A673 (cell line): Measurements from ENCODE around the gene GRIN2A. TPM values are rescaled to one million over a fixed set of nuclear protein-coding genes. Genes with fewer than 3 reads are reported as not detected.

Experiments
- BruUV-seq: library from RNA; stranded (reverse); fragments of 400-500 nt; replicated peaks from 2 replicates; lab custom pipeline; 2021; lab: Mats Ljungman, UMichigan
- CTCF ChIA-PET: fragments of 300-600 bp; sonication (Branson Sonifier 250); formaldehyde crosslinking; loops from one replicate; lab custom pipeline; 2022; ENCODE audit warnings: antibody characterized with exemption; lab: Charles Lee
- POLR2A ChIA-PET: fragments of 300-600 bp; sonication (Branson Sonifier 250); formaldehyde crosslinking; loops from one replicate; lab custom pipeline; 2022; ENCODE audit warnings: antibody characterized with exemption; ENCODE audit not compliant: low non-redundant PET; lab: Charles Lee
- DNase-seq: peaks from one replicate; pipeline ENCODE4 v3.0.0-alpha.2; 2015; ENCODE audit warnings: low spot score
- H3K27ac ChIP-seq: fragments of 200-600 bp; sonication (generic); 2 replicates; pipeline ENCODE4 v1.5.1; 2016; ENCODE audit warnings: mixed run types, low read depth, mild to moderate bottlenecking, mixed read lengths, antibody characterized with exemption, low read length; ENCODE audit not compliant: poor library complexity, severe bottlenecking
- H3K27me3 ChIP-seq: fragments of 200-600 bp; sonication (generic); replicated peaks from 2 replicates; pipeline ENCODE4 v1.6.1; 2017; ENCODE audit warnings: mixed run types, low read depth, mild to moderate bottlenecking, mixed read lengths, antibody characterized with exemption, low read length; ENCODE audit not compliant: insufficient read depth, poor library complexity
- H3K36me3 ChIP-seq: fragments of 200-600 bp; sonication (generic); 2 replicates; pipeline ENCODE4 v1.6.1; 2016; ENCODE audit warnings: mixed run types, mild to moderate bottlenecking, mixed read lengths, antibody characterized with exemption, low read length; ENCODE audit not compliant: insufficient read depth, poor library complexity, severe bottlenecking
- H3K4me1 ChIP-seq: fragments of 200-600 bp; sonication (generic); 2 replicates; pipeline ENCODE4 v1.6.1; 2017; ENCODE audit warnings: mixed run types, mild to moderate bottlenecking, mixed read lengths, antibody characterized with exemption, low read length; ENCODE audit not compliant: insufficient read depth, poor library complexity, severe bottlenecking
- H3K4me3 ChIP-seq: fragments of 200-600 bp; sonication (generic); 2 replicates; pipeline ENCODE4 v1.5.1; 2016; ENCODE audit warnings: low read depth, mixed run types, mild to moderate bottlenecking, mixed read lengths, low read length; ENCODE audit not compliant: poor library complexity, severe bottlenecking
- H3K9me3 ChIP-seq: fragments of 200-600 bp; sonication (generic); 2 replicates; pipeline ENCODE4 v1.6.1; 2016; ENCODE audit warnings: mixed run types, low read depth, mild to moderate bottlenecking, mixed read lengths, antibody characterized with exemption, low read length; ENCODE audit not compliant: poor library complexity, severe bottlenecking
- EZH2 ChIP-seq: fragments of 200-600 bp; sonication (generic); IDR thresholded peaks from 2 replicates; pipeline ENCODE4 v1.6.1; 2017; ENCODE audit warnings: borderline replicate concordance, low read depth, mild to moderate bottlenecking, mixed read lengths, antibody characterized with exemption, low read length; ENCODE audit not compliant: poor library complexity, severe bottlenecking
- intact Hi-C: fragments of 100-400 bp; cut with micrococcal nuclease; formaldehyde crosslinking; loops from one replicate; pipeline ENCODE4 v1.10.0; 2022; ENCODE audit not compliant: unreplicated experiment
- total RNA-seq: library from RNA; stranded (reverse); gene quantifications from 2 replicates; pipeline ENCODE4 v1.2.3, GENCODE V29; 2021
- TF ChIP-seq, protein P1 (sequence below): fragments of 300-800, 200-600 bp; sonication (generic); conservative IDR thresholded peaks from 2 replicates; pipeline ENCODE4 v1.5.1; 2017; ENCODE audit warnings: low read depth, mild to moderate bottlenecking, antibody characterized with exemption, low read length, moderate library complexity, mixed read lengths

Gene GRIN2A
- total RNA-seq, 1 experiment from 2014 or later = 1.2 TPM

DNA sequence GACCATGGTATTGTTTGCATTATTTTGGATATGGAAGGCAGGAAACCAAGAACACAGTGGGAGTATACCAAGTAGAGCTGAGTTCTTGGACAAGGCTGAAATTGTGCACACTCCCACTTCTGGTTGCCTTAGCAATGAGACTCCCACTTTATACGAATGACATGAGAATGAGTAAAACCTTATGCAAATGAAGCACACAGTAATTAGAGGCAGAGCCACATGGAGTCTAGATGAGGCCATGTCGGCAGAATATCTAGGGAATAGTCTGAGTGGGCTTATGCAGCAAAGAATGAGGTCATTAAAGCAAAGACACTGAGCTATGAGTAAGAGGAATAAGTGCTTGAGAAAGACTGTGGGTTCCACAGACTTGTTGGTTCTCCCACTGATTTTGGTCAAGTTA is 178.7 kb downstream of the GRIN2A start:
- H3K4me3 ChIP-seq = no peak overlapping the region
- no peak overlapping the region for H3K27ac ChIP-seq
- TF ChIP-seq EZH2 = no peak
- TF ChIP-seq, protein P1, sequence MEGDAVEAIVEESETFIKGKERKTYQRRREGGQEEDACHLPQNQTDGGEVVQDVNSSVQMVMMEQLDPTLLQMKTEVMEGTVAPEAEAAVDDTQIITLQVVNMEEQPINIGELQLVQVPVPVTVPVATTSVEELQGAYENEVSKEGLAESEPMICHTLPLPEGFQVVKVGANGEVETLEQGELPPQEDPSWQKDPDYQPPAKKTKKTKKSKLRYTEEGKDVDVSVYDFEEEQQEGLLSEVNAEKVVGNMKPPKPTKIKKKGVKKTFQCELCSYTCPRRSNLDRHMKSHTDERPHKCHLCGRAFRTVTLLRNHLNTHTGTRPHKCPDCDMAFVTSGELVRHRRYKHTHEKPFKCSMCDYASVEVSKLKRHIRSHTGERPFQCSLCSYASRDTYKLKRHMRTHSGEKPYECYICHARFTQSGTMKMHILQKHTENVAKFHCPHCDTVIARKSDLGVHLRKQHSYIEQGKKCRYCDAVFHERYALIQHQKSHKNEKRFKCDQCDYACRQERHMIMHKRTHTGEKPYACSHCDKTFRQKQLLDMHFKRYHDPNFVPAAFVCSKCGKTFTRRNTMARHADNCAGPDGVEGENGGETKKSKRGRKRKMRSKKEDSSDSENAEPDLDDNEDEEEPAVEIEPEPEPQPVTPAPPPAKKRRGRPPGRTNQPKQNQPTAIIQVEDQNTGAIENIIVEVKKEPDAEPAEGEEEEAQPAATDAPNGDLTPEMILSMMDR = no peak
- POLR2A ChIA-PET = no interaction called here
- peak; percentile 4 for DNase-seq
- H3K27me3 ChIP-seq = no peaks in the 10 kb centered on the region
- no peaks in the 10 kb centered on the region for H3K36me3 ChIP-seq
- no peaks in the 10 kb centered on the region for H3K9me3 ChIP-seq
- intact Hi-C loops = no loop called here
- CTCF ChIA-PET = no interaction called here
- H3K4me1 ChIP-seq = no peaks in the 10 kb centered on the region
- no TSS peak for BruUV-seq

DNA sequence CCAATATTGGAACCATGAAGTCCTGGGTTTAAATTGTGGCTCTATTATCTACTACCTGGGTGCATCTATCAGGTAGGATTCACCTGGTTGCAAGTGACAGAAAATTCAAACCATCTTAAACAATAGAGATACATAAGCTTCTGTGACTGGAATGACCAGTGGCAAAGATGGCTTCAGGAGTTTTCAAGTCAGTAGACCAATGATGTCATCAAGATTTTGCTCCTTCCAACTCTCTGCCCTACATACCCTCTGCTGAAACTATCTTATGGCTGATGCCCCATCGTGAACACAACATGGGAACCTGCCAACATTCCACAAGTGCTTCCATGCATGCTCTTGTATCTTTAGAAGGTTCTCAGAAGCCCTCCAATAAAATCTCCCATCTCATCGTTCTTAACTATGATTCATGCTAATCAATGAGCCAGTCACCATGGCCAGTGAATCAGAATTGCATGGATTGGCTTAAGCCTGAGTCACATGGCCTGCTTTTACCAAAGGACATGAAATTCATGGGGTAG is 180.9 kb downstream of the GRIN2A start:
- H3K4me1 ChIP-seq = no peaks in the 10 kb centered on the region
- no peak overlapping the region for H3K4me3 ChIP-seq
- no peak for TF ChIP-seq EZH2
- no peaks in the 10 kb centered on the region for H3K27me3 ChIP-seq
- ChIA-PET CTCF (no interaction called here), POLR2A (no interaction called here)
- H3K36me3 ChIP-seq = no peaks in the 10 kb centered on the region
- no peaks in the 10 kb centered on the region for H3K9me3 ChIP-seq
- H3K27ac ChIP-seq = no peak overlapping the region
- BruUV-seq = no TSS peak
- intact Hi-C loops = no loop called here
- DNase-seq = no peak

DNA sequence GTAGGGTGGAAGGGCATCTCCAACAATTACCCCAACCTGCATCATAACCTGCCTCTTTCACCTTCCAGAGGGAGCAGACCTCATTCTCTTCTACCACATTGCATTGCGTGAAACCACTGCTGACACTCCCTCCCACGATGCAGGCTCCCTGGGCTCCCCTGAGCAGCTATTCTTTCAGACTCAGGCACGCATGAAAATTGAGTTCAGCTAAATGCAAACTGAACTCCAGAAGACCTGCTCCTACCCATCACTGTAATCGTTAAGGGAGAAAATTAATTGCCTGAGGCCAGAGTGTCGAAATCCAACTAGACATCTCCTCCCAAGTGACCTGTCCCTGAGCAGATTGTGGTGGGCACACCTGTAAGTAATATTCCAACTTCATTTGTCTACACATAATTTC is 186.0 kb downstream of the GRIN2A start:
- Histone ChIP-seq H3K9me3 (no peaks in the 10 kb centered on the region), H3K4me1 (no peaks in the 10 kb centered on the region), H3K27ac (no peak overlapping the region), H3K36me3 (no peaks in the 10 kb centered on the region), H3K27me3 (no peaks in the 10 kb centered on the region), H3K4me3 (no peak overlapping the region)
- BruUV-seq = no TSS peak
- TF ChIP-seq EZH2 = no peak
- TF ChIP-seq, protein P1 = no peak
- intact Hi-C loops = no loop called here
- ChIA-PET POLR2A (no interaction called here), CTCF (no interaction called here)
- DNase-seq = no peak

DNA sequence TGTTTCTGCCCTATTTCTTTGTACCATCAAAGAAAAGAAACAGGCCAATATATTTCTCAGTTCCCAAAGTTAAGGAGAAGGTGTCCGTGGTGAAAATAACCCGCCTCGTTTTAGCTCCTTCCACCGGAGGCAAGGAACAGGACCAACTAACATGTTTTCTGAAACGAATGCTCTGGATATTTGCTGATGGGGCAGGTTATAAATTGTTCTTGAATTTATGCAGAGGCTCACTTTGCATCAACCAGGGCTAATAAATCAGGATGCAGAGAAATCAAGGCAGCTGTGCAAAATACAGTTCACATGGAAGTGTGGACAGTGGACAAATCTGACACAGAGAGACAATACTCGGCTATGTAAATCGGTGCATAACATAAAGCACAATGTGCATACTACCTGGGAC is 189.8 kb downstream of the GRIN2A start:
- no peak overlapping the region for H3K27ac ChIP-seq
- no peak overlapping the region for H3K4me3 ChIP-seq
- no peaks in the 10 kb centered on the region for H3K9me3 ChIP-seq
- intact Hi-C loops = no loop called here
- no peaks in the 10 kb centered on the region for H3K36me3 ChIP-seq
- ChIA-PET CTCF (no interaction called here), POLR2A (no interaction called here)
- no peaks in the 10 kb centered on the region for H3K27me3 ChIP-seq
- BruUV-seq = no TSS peak
- no peaks in the 10 kb centered on the region for H3K4me1 ChIP-seq
- TF ChIP-seq, protein P1 = no peak
- TF ChIP-seq EZH2 = no peak
- no peak for DNase-seq
